IMR-90 (cell line): ENCODE results near the gene BOD1.

ENCODE experiments used
- BHLHE40 ChIP-seq: fragments of 150-350 bp; IDR thresholded peaks from 2 replicates; pipeline ENCODE4 v1.6.1; 2016; ENCODE audit warnings: mild to moderate bottlenecking, low read depth, low read length
- CHD1 ChIP-seq: IDR thresholded peaks from 2 replicates; pipeline ENCODE4 v1.6.1; 2012; ENCODE audit warnings: low read depth, low read length, improper control_type of control experiment
- CTCF ChIP-seq: conservative IDR thresholded peaks from 2 replicates; pipeline ENCODE4 v1.5.1; 2012; ENCODE audit warnings: mild to moderate bottlenecking, low read depth, low read length, improper control_type of control experiment
- MAFK ChIP-seq: IDR thresholded peaks from 2 replicates; pipeline ENCODE4 v1.6.1; 2012; ENCODE audit warnings: low read depth, low read length, improper control_type of control experiment
- MXI1 ChIP-seq: IDR thresholded peaks from 2 replicates; pipeline ENCODE4 v1.6.1; 2012; ENCODE audit warnings: low read depth, mild to moderate bottlenecking, low read length, moderate library complexity, borderline replicate concordance
- NFE2L2 ChIP-seq: fragments of 150-350 bp; IDR thresholded peaks from 2 replicates; pipeline ENCODE4 v1.6.1; 2016; ENCODE audit warnings: low read depth, mild to moderate bottlenecking, low read length
- POLR2A ChIP-seq: IDR thresholded peaks from 2 replicates; pipeline ENCODE4 v1.6.1; 2012; ENCODE audit warnings: mild to moderate bottlenecking, low read depth, low read length
- RAD21 ChIP-seq: IDR thresholded peaks from 2 replicates; pipeline ENCODE4 v1.6.1; 2012; ENCODE audit warnings: low read length, improper control_type of control experiment
- RCOR1 ChIP-seq: IDR thresholded peaks from 2 replicates; pipeline ENCODE4 v1.6.1; 2012; ENCODE audit warnings: mild to moderate bottlenecking, low read length, improper control_type of control experiment; ENCODE audit not compliant: insufficient replicate concordance
- RFX5 ChIP-seq: IDR thresholded peaks from 2 replicates; pipeline ENCODE4 v1.8.0; 2012; ENCODE audit warnings: low read depth, mild to moderate bottlenecking, low read length, moderate library complexity
- SMC3 ChIP-seq: fragments of 150-350 bp; IDR thresholded peaks from 2 replicates; pipeline ENCODE4 v1.6.1; 2016; ENCODE audit warnings: low read depth, mild to moderate bottlenecking, antibody characterized with exemption, low read length, moderate library complexity
- TF ChIP-seq, protein P1 (sequence below): fragments of 150-350 bp; IDR thresholded peaks from 2 replicates; pipeline ENCODE4 v1.6.1; 2017; ENCODE audit warnings: mild to moderate bottlenecking, antibody characterized with exemption, low read length, low read depth

GRCh38 chr5:173640156-173640804 is 23.8 kb upstream of the BOD1 start:
- 0 out of 2 replicates have a peak, but pooled peaks have one; percentile 11 for TF ChIP-seq CTCF
- no peak for TF ChIP-seq POLR2A
- no peak for TF ChIP-seq MXI1
- no peak for TF ChIP-seq RAD21
- no peak for TF ChIP-seq BHLHE40
- TF ChIP-seq RCOR1: no peak
- TF ChIP-seq RFX5: no peak
- no peak for TF ChIP-seq MAFK
- TF ChIP-seq CHD1: no peak
- peak; percentile 20; the same call in 1 of the 2 replicates for TF ChIP-seq SMC3
- TF ChIP-seq, protein P1, sequence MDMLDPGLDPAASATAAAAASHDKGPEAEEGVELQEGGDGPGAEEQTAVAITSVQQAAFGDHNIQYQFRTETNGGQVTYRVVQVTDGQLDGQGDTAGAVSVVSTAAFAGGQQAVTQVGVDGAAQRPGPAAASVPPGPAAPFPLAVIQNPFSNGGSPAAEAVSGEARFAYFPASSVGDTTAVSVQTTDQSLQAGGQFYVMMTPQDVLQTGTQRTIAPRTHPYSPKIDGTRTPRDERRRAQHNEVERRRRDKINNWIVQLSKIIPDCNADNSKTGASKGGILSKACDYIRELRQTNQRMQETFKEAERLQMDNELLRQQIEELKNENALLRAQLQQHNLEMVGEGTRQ: no peak
- no peak for TF ChIP-seq NFE2L2
